Measurements from ENCODE around the gene SRGAP2B. TPM values are rescaled to one million over a fixed set of nuclear protein-coding genes. Genes with fewer than 3 reads are reported as not detected.
"Not testable (repeated sequence)": the region's sequence is repeated elsewhere in the genome, so short reads cannot be mapped to it uniquely, and the experiment has no call there.

The SRGAP2B gene
- total RNA-seq, 2 donors from 2014 or later: 61.2 to 82.0 TPM

DNA sequence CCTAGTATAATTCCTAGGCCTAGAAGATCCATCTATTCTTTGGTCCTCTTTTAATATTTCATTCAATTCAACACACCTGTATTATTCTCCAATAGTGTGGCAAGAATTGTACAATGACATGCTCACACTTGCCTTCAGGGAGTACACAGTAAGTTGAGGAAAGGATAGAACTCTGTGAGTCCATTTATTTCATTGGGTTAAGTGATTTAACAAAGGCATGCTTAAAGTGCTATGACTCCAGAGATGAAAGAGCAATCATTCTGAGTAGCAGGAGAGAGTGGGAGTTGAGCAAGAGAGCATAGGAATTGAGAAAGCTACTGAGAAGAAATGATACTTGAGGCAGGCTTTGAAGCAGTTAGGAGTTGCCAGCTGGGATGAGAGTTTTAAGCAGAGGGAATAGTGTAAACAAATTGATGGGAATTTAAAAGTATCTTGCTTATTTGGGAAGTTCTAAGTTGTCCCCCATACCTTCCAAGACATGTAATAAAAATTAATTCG, 19.5 kb upstream of the SRGAP2B start:
- not testable (repeated sequence) for H3K9ac ChIP-seq (ENCODE audit: extremely low read depth, low read length, poor library complexity, severe bottlenecking); H3K36me3 ChIP-seq (ENCODE audit: control insufficient read depth, insufficient read depth, low read length); H3K9me3 ChIP-seq (ENCODE audit: control insufficient read depth, low read length); H3K27ac Mint-ChIP-seq; H3K4me1 Mint-ChIP-seq; H3K4me3 Mint-ChIP-seq; DNase-seq; H3K27me3 Mint-ChIP-seq (ENCODE audit: insufficient read depth); H3K4me3 ChIP-seq (ENCODE audit: low read length); H3K9me3 Mint-ChIP-seq; H3K27ac ChIP-seq (ENCODE audit: low read depth, low read length); H3K4me1 ChIP-seq (ENCODE audit: control insufficient read depth, insufficient read depth, low read length); H3K27me3 ChIP-seq (ENCODE audit: control insufficient read depth, insufficient read depth, low read length, poor library complexity, severe bottlenecking); H3K36me3 Mint-ChIP-seq (ENCODE audit: low read depth)
- WGBS, 2 experiments (ENCODE audit: insufficient coverage in 1 of 2, insufficient read length in 1 of 2): no CpG with 5 or more reads among the region's 1 CpG

DNA sequence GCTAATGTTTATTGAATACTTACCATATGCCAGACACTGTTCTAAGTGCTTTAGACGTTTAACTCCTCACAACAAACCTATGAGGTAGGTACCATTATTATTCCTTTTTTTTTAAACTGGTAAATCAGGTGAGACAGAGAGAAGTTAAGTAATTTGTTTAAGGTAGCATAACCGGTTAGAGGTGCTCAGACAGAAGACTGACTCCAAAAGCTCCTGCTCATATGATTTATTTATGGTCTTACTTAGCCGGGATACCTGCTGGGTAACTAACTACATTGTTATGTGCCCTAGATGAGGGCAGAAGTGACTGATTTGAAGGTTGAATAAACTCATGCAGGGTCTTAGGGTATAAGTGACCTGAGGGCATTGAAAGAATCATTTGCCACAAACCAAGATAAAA, 17.6 kb upstream of the SRGAP2B start:
- H3K9me3 Mint-ChIP-seq; H3K27ac ChIP-seq (ENCODE audit: low read depth, low read length); H3K4me3 ChIP-seq (ENCODE audit: low read length); H3K27me3 ChIP-seq (ENCODE audit: control insufficient read depth, insufficient read depth, low read length, poor library complexity, severe bottlenecking); H3K27me3 Mint-ChIP-seq (ENCODE audit: insufficient read depth); H3K4me1 Mint-ChIP-seq; H3K36me3 ChIP-seq (ENCODE audit: control insufficient read depth, insufficient read depth, low read length); DNase-seq; H3K4me3 Mint-ChIP-seq; H3K9ac ChIP-seq (ENCODE audit: extremely low read depth, low read length, poor library complexity, severe bottlenecking); H3K4me1 ChIP-seq (ENCODE audit: control insufficient read depth, insufficient read depth, low read length); H3K36me3 Mint-ChIP-seq (ENCODE audit: low read depth); H3K9me3 ChIP-seq (ENCODE audit: control insufficient read depth, low read length); H3K27ac Mint-ChIP-seq: not testable (repeated sequence)
- WGBS, 2 experiments (ENCODE audit: insufficient coverage in 1 of 2, insufficient read length in 1 of 2): no CpG with 5 or more reads among the region's 3 CpGs

DNA sequence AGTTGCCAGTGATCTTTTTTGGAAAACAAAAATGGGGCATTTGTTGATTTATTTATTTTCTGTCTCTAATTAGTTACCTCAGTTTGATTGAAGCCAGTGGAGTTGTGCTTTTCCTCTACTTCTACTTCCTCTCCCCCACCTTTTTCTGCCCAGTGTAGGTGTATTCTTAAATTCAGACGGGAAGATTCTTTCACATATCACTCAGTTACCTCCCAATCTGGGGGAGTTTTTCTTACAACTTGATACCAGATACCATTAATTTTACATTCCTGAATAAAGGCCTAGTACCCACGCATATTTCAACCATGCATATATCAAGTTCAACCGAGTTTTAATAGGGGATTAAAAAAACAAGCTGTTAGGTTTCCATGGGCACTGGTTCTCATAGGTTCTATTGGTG, 16.5 kb upstream of the SRGAP2B start:
- H3K27me3 ChIP-seq (ENCODE audit: control insufficient read depth, insufficient read depth, low read length, poor library complexity, severe bottlenecking); DNase-seq; H3K9ac ChIP-seq (ENCODE audit: extremely low read depth, low read length, poor library complexity, severe bottlenecking); H3K27me3 Mint-ChIP-seq (ENCODE audit: insufficient read depth); H3K36me3 Mint-ChIP-seq (ENCODE audit: low read depth); H3K27ac Mint-ChIP-seq; H3K4me1 ChIP-seq (ENCODE audit: control insufficient read depth, insufficient read depth, low read length); H3K4me1 Mint-ChIP-seq; H3K9me3 ChIP-seq (ENCODE audit: control insufficient read depth, low read length); H3K4me3 Mint-ChIP-seq; H3K27ac ChIP-seq (ENCODE audit: low read depth, low read length); H3K4me3 ChIP-seq (ENCODE audit: low read length); H3K36me3 ChIP-seq (ENCODE audit: control insufficient read depth, insufficient read depth, low read length); H3K9me3 Mint-ChIP-seq: not testable (repeated sequence)
- no CpG with 5 or more reads among the region's 3 CpGs for WGBS, 2 experiments (ENCODE audit: insufficient coverage in 1 of 2, insufficient read length in 1 of 2)

GRCh38 chr1:145103294-145103693, 8.2 kb upstream of the SRGAP2B start:
- not testable (repeated sequence) for H3K27me3 ChIP-seq (ENCODE audit: control insufficient read depth, insufficient read depth, low read length, poor library complexity, severe bottlenecking); H3K9me3 Mint-ChIP-seq; DNase-seq; H3K27ac Mint-ChIP-seq; H3K4me3 ChIP-seq (ENCODE audit: low read length); H3K4me1 Mint-ChIP-seq; H3K9ac ChIP-seq (ENCODE audit: extremely low read depth, low read length, poor library complexity, severe bottlenecking); H3K9me3 ChIP-seq (ENCODE audit: control insufficient read depth, low read length); H3K36me3 ChIP-seq (ENCODE audit: control insufficient read depth, insufficient read depth, low read length); H3K36me3 Mint-ChIP-seq (ENCODE audit: low read depth); H3K27me3 Mint-ChIP-seq (ENCODE audit: insufficient read depth); H3K27ac ChIP-seq (ENCODE audit: low read depth, low read length); H3K4me1 ChIP-seq (ENCODE audit: control insufficient read depth, insufficient read depth, low read length); H3K4me3 Mint-ChIP-seq
- no CpG with 5 or more reads among the region's 2 CpGs for WGBS, 2 experiments (ENCODE audit: insufficient coverage in 1 of 2, insufficient read length in 1 of 2)

DNA sequence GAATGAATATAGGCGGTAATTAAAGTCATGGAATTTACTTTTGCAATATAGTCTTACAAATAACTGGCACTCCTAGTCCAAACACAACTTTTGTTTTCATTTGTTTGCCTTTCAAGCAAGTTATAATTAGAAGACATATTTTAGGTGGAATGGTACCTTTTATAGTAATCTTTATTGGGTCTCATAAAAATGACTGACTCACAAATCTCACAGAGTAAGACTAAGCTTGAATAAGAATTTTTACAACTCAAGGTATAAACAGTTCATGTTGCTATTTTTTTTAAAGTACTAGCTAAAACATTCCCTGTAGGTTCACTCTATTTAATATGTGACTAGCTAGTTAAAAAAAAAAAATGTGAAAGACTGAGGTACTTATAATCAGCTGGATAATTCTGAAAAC, 6.6 kb upstream of the SRGAP2B start:
- H3K4me1 ChIP-seq (ENCODE audit: control insufficient read depth, insufficient read depth, low read length); H3K4me3 Mint-ChIP-seq; H3K9me3 Mint-ChIP-seq; H3K27ac Mint-ChIP-seq; H3K4me3 ChIP-seq (ENCODE audit: low read length); H3K27me3 Mint-ChIP-seq (ENCODE audit: insufficient read depth); H3K36me3 ChIP-seq (ENCODE audit: control insufficient read depth, insufficient read depth, low read length); H3K9me3 ChIP-seq (ENCODE audit: control insufficient read depth, low read length); H3K27ac ChIP-seq (ENCODE audit: low read depth, low read length); H3K27me3 ChIP-seq (ENCODE audit: control insufficient read depth, insufficient read depth, low read length, poor library complexity, severe bottlenecking); H3K4me1 Mint-ChIP-seq; H3K9ac ChIP-seq (ENCODE audit: extremely low read depth, low read length, poor library complexity, severe bottlenecking); DNase-seq; H3K36me3 Mint-ChIP-seq (ENCODE audit: low read depth): not testable (repeated sequence)
- no CpG with 5 or more reads among the region's 1 CpG for WGBS, 2 experiments (ENCODE audit: insufficient coverage in 1 of 2, insufficient read length in 1 of 2)

- not testable (repeated sequence) for H3K27me3 ChIP-seq (ENCODE audit: control insufficient read depth, insufficient read depth, low read length, poor library complexity, severe bottlenecking); H3K9ac ChIP-seq (ENCODE audit: extremely low read depth, low read length, poor library complexity, severe bottlenecking); H3K27ac Mint-ChIP-seq; H3K9me3 Mint-ChIP-seq; H3K36me3 ChIP-seq (ENCODE audit: control insufficient read depth, insufficient read depth, low read length); H3K4me1 Mint-ChIP-seq; H3K27ac ChIP-seq (ENCODE audit: low read depth, low read length); H3K4me3 ChIP-seq (ENCODE audit: low read length); H3K27me3 Mint-ChIP-seq (ENCODE audit: insufficient read depth); H3K4me1 ChIP-seq (ENCODE audit: control insufficient read depth, insufficient read depth, low read length); H3K9me3 ChIP-seq (ENCODE audit: control insufficient read depth, low read length); DNase-seq; H3K36me3 Mint-ChIP-seq (ENCODE audit: low read depth)
- 0% methylated on average over 6 of the region's 46 CpGs; no CpG with 5 or more reads in 1 of the 2 experiments for WGBS, 2 experiments (ENCODE audit: insufficient coverage in 1 of 2, insufficient read length in 1 of 2)
- peak overlapping the region; percentile 46 for H3K4me3 Mint-ChIP-seq
These were observed 395 bp downstream of the SRGAP2B start for GRCh38 chr1:145094655-145095211.

GRCh38 chr1:145093517-145094149, 1.5 kb downstream of the SRGAP2B start:
- not testable (repeated sequence) for H3K27me3 ChIP-seq (ENCODE audit: control insufficient read depth, insufficient read depth, low read length, poor library complexity, severe bottlenecking); H3K4me1 ChIP-seq (ENCODE audit: control insufficient read depth, insufficient read depth, low read length); H3K27ac ChIP-seq (ENCODE audit: low read depth, low read length); H3K36me3 ChIP-seq (ENCODE audit: control insufficient read depth, insufficient read depth, low read length); H3K27me3 Mint-ChIP-seq (ENCODE audit: insufficient read depth); H3K36me3 Mint-ChIP-seq (ENCODE audit: low read depth); H3K9me3 ChIP-seq (ENCODE audit: control insufficient read depth, low read length); H3K4me1 Mint-ChIP-seq; H3K4me3 ChIP-seq (ENCODE audit: low read length); H3K9me3 Mint-ChIP-seq
- peak overlapping the region; percentile 15 for H3K9ac ChIP-seq (ENCODE audit: extremely low read depth, low read length, poor library complexity, severe bottlenecking)
- Mint-ChIP-seq H3K27ac (peak overlapping the region; percentile 91), H3K4me3 (peak overlapping the region; percentile 75)
- 1% methylated on average over 17 of the region's 47 CpGs; no CpG with 5 or more reads in 1 of the 2 experiments for WGBS, 2 experiments (ENCODE audit: insufficient coverage in 1 of 2, insufficient read length in 1 of 2)
- DNase-seq: peak; percentile 75

All from endodermal cell (in vitro differentiated cells).